Smooth muscle cell of the coronary artery (primary cell): ENCODE measurements around the gene CHEK2. TPM values are rescaled to one million over a fixed set of nuclear protein-coding genes. Genes with fewer than 3 reads are reported as not detected.

Experiments used
- total RNA-seq: library from RNA; depleted of rRNA; stranded (reverse); fragments of >200 nt; gene quantifications from 2 replicates; pipeline ENCODE4 v1.2.3, GENCODE V29; 2014; ENCODE audit warnings: low replicate concordance

Gene CHEK2
- total RNA-seq = 7.2 and 7.3 TPM in 2 replicates

DNA sequence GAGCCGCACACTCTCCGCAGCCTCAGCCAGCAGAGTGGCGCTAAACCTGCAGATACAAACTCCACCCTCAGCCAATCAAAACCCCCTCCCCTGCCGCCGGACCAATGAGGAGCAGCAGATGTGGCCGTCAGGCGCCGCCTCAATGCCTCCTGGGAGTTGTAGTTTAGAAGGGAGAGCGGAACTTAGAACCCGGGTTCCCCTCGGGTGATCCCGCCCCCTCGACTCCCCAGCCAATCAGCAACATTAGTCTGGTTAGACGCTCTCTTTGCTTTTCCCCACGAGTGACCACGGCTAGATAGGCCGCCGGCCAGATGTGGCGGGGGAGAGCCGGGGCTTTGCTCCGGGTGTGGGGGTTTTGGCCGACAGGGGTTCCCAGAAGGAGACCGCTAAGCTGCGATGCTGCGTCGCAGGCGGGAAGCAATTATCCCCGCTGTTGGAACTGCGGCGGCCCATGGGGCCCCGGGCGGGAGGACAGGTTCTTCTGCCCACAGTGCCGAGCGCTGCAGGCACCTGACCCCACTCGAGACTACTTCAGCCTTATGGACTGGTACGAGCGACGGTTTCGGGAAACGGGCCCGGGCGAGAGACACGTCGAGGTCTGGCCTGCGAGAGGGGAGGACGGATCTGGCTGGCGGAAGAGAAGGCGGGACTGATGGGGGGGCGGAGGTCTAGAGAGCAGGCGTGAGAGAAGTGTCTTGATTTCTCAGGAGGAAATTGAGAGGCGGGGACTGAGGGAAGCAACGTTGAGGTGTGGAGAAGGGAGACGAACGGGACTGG, at the start of gene CHEK2, which contains the start of gene HSCB:
CHEK2 (minus strand) TSS at position 36 of the 777 bp plus-strand sequence. CDS start 7,099 bp downstream, outside the sequence.
HSCB (plus strand) TSS at position 255 of the 777 bp plus-strand sequence; CDS start at position 312, 57 bp downstream.

GRCh38 chr22:28772633-28773460, 31.2 kb upstream of the CHEK2 start, which contains the start of gene CCDC117:
CCDC117 (plus strand) TSS chr22:28772695; CDS start chr22:28772850, 155 bp downstream.

DNA sequence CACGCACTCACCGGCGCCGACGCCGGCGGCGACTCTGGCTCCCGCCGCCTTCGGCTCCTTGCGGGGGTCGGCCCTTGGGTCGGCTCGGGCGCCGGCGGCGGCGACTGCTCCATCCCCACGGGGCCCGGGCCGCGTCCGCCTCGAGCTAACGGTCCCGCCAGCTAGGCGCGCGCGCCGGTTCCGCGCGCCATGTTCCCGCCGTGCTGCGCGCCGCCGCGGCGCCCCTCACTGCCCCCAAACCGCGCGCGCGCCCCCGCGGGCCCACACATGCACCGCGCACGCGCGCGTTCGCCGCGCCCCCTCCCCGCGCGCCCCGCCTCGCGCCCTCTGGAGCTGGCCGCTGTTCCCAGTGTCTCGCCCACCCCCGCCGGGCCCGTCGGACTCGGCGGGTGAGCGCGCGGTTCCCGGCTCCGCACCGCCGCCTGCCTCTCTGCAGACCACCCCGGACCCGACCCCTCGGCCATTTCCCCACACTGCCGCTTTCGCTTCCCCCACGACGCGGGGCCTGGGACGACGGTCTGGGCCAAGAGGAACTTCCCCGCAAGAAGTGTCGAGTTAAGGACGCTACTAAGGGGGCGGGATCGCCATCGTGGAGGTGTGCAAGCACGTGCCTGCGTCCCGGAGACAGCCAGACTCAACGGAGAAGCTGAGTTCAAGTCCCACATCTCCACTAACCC, 61.9 kb downstream of the CHEK2 start, which contains the start of gene TTC28:
TTC28 (minus strand) TSS at position 230 of the 677 bp plus-strand sequence; CDS start at position 113, 117 bp downstream.

Other genes starting within 250 kb of the CHEK2 start
- 11.5 and 20.5 TPM in 2 replicates for gene TTC28, start 62.0 kb downstream of the CHEK2 start, total RNA-seq
- gene HSCB, start 219 bp upstream of the CHEK2 start, total RNA-seq = 4.1 and 12.0 TPM in 2 replicates
- gene CCDC117, start 30.9 kb upstream of the CHEK2 start, total RNA-seq = 10.7 and 18.6 TPM in 2 replicates
- gene XBP1, start 58.7 kb upstream of the CHEK2 start, total RNA-seq = 71.6 and 225 TPM in 2 replicates
- 1.9 and 2.3 TPM in 2 replicates for gene ZNRF3, start 141.8 kb upstream of the CHEK2 start, total RNA-seq